ENCODE data around the gene DGKD. TPM values are rescaled to one million over a fixed set of nuclear protein-coding genes. Genes with fewer than 3 reads are reported as not detected.

The DGKD gene
- polyA plus RNA-seq, 4 donors: 23.2 to 30.8 (median 24.4) TPM

DNA sequence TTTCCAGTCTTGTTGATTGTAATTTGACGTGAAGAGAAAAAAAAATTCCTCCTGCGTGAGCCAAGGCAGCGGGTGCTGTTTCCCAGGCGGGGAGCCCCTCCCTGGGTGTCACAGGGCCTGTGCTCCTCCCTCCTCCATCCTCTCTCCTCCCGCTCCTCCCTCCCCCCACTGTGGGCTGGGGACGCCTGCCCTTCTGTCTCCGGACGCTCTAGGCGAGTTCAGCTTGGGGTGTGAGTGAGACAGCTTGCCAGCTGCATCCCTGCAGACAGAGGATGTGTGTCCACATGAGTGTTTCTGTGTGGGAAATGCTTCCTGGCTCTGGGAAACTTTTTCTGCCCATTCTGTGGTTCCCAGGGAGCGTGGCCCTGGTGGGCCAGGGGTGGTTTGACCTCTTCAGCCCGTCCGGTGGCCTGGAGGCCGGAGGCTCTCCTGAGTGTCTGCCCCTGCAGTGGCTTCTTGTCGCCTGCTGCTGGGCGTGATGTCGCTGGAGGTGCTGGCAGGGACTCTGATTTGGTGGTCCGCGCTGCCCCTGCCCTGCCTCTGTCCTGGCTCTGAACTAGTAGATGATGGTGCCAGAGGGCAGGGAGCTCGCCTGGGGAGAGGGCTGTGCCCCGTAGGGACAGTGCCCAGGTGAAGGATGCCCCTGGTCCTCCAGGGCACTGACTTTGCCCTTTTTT lies 115.9 kb downstream of the DGKD start:
- DNase-seq (ENCODE audit: low read depth in 4 of 4, low spot score in 3 of 4): peak in 1 of 4 donors; percentile 45

GRCh38 chr2:233470839-233471238 lies 116.5 kb downstream of the DGKD start:
- no peak for DNase-seq (ENCODE audit: low read depth in 4 of 4, low spot score in 3 of 4)

DNA sequence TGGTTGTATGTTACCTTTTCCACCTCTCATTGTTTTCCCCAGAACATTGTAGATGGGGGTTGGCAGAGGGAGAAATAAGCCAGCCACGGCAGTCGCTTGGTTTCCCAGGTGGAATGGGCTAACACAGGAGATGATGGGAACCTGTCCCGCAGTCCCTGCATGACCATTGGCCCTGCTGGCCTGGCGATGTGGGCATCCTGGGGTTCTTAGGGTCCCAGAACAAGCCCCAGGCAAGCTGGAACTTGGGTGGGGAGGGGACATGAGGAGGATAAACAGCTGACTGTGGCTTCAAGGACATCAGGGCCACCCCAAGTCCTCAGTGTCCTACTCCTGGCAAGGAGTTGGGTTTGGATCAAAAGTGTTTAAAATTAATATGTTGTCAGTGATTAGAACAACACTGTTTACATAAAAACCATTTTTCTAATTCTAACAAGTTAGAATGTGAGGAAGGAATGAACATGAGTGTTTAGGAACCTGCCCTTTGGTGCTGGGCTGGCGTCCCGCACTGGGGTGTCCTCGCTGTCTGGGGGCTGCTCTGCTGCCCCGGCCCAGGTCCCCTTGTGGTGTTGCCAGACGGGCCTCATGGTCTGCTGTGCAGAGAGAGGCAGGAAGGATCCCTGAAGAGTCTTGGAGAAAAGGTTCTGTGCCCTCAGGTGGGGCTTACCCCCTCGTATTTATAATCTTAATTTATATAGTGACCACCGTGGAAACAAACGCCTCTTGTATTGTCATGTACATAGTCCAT lies 117.2 kb downstream of the DGKD start:
- DNase-seq (ENCODE audit: low read depth in 4 of 4, low spot score in 3 of 4): no peak

DNA sequence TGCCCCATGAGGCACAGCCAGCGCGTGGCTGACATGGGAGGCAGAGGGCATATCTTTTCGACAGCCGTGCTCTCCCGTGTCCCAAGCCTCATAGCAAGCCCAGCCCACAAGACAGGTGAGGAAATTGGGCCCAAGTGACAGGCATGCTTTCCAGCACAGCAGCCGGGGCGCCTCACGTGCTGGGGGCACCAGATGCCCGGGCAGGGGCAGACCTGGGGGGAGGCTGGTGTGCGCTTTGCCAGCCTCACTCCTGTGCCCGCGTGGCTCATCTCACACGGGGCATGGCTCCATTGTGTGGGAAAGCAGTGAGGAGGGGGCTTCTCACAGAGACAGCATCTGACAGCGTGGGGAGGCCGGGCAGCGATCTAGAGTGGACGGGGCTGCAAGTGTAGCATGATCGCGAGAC lies 119.1 kb downstream of the DGKD start:
- no peak for DNase-seq (ENCODE audit: low read depth in 4 of 4, low spot score in 3 of 4)

DNA sequence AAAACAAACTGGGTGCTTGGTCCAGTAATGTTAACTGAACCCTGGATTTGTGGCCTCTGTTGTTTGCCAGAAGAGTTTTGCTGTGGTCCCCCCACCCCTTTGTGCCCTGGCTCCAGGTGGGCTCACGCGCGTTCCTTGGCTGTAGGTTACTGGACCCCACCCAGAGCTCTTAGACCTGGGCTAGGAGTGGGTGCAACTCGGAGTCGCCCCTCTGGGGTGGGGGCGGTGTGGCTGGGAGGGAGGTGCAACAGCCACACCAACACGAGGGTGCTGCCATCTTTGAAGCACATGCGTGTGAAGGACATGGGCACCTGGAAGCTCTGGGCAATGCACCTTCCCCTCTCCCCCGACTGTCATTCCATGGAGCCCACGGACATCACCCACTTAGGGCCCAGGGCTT lies 119.6 kb downstream of the DGKD start:
- no peak for DNase-seq (ENCODE audit: low read depth in 4 of 4, low spot score in 3 of 4)

- DNase-seq (ENCODE audit: low read depth in 4 of 4, low spot score in 3 of 4): no peak
Observed at GRCh38 chr2:233474308-233475160, 120.2 kb downstream of the DGKD start.

GRCh38 chr2:233476063-233476410 lies 121.7 kb downstream of the DGKD start:
- no peak for DNase-seq (ENCODE audit: low read depth in 4 of 4, low spot score in 3 of 4)

GRCh38 chr2:233476651-233477547 lies 122.6 kb downstream of the DGKD start:
- no peak for DNase-seq (ENCODE audit: low read depth in 4 of 4, low spot score in 3 of 4)

DNA sequence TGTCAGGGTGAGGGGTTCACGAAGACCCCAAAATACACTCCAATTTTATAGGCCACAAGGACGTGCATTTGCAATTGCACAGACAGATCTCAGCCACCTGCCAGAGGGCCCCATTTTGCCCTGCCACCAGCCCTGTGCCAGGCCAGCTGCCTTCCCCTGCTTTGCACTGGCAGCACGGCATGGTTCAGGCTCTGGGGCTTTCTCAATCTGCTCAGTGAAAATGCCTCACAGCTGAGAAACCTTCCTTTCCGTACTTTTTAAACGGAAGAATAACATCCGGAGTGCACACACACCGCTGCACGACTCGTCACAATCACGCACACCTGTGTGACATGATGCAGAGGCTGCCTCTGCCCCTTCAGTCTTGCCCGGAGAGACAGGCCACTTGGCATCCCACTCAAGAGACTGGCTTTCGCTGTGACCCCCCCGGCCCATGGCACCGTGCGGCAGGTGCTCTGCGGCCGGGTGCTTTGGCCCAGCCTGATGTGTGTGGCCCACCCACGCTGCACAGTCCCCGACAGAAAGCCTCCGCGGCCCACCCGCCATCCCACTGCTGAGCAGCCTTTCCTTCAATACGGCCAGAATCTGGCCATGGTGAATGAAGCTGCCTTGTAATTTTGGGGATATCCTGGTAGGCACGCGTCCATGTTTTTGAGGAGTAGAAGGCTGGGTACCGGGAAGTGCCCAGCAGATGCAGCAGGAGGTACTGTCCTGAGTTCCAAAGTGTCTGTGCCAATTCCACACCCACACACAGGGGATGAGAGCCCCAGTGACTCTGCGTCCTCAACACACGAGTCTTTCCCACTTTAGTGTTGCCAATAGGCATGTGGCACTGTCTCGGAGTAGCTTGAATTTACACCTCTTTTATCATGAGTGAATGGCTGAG lies 123.5 kb downstream of the DGKD start:
- DNase-seq (ENCODE audit: low read depth in 4 of 4, low spot score in 3 of 4): no peak

- DNase-seq (ENCODE audit: low read depth in 4 of 4, low spot score in 3 of 4): no peak
Observed at GRCh38 chr2:233479616-233480489, 125.6 kb downstream of the DGKD start.

GRCh38 chr2:233480490-233481202 lies 126.4 kb downstream of the DGKD start:
- no peak for DNase-seq (ENCODE audit: low read depth in 4 of 4, low spot score in 3 of 4)

GRCh38 chr2:233481368-233482142 lies 127.3 kb downstream of the DGKD start:
- DNase-seq (ENCODE audit: low read depth in 4 of 4, low spot score in 3 of 4): no peak

DNA sequence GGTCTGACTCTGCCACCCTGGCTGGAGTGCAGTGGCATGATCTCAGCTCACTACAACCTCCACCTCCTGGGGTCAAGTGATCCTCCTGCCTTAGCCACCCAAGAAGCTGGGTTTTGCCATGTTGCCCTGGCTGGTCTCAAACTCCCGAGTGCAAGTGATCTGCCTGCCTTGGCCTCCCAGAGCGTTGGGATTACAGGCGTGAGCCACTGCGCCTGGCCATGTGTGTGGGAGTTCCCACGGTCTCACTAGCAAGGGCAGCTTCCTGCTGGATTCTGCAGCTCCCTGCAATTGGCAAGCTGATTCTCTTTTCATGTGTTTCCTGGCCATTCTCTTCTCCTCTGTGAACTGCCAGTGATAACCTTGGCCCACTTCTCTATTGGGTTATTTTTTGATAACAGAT lies 128.3 kb downstream of the DGKD start:
- no peak for DNase-seq (ENCODE audit: low read depth in 4 of 4, low spot score in 3 of 4)

DNA sequence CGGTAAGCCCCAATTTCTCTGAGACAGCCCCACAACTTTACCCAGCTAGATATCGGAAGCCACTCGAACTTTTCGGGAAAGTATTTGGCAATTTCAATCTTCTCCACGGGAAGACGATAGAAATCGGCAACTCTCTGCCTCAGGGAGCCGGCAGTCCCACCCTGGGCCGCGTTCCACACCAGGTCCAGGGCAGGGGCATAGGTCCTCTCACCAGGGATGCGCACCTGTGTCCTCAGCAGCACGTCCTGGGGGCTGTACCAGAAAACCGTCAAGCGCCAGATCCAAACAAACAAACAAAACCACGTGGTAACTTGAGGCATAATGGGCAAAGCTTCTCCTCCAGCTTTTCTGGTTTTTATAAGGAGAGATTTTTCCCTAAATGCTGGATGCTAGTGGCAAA lies 131.4 kb downstream of the DGKD start:
- DNase-seq (ENCODE audit: low read depth in 4 of 4, low spot score in 3 of 4): no peak

- DNase-seq (ENCODE audit: low read depth in 4 of 4, low spot score in 3 of 4): no peak
Observed at GRCh38 chr2:233486357-233486756, 132.1 kb downstream of the DGKD start.

DNA sequence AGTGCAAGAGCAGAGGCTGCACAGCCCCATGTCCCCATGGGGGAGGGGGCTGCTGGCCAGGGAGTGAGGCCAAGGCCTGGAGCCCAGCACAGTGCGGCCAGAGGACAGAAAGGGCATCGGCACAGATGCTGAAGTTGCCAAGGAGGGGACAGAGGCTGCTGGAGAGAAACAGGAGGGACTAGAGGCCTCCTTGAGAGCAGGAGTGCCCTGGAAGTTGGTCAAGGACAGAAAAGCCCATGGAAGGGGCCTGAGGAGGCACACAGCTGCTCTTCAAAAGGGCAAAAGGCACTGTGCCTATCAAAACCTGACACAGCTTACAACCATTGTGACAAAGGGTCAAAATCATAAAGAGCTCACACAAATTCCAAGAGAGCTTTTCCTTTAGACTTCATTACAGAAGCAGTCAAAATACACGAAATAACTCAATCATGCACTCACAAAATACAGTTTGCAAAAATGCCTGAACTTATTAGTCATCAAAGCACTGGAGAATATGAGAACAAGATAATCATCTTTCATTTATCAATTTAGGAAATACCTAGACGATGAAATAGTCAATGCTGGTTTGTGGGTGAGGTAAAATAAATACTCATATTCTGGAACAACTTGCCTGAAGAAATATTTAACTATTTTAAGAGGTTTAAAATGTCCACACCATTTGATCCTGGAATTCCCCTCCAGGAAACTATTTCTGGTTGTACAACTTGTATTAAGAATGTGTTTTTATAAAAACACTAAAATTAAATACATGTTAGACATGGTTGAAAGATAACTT lies 132.7 kb downstream of the DGKD start:
- no peak for DNase-seq (ENCODE audit: low read depth in 4 of 4, low spot score in 3 of 4)
